Measurements from ENCODE around the gene ENDOG. TPM values are rescaled to one million over a fixed set of nuclear protein-coding genes. Genes with fewer than 3 reads are reported as not detected.

Gene ENDOG
- total RNA-seq, 1 experiment from 2014 or later, result 16.7 TPM

GRCh38 chr9:128809036-128809599 is 9.2 kb upstream of the ENDOG start:
- H3K27me3 Mint-ChIP-seq (ENCODE audit: low read depth), result no peaks in the 10 kb centered on the region
- H3K27ac ChIP-seq (ENCODE audit: insufficient read length, low read depth, low read length), result no peak overlapping the region
- H3K79me2 ChIP-seq (ENCODE audit: insufficient read depth, low read length), result no peaks in the 10 kb centered on the region
- no peak overlapping the region for H3K27ac Mint-ChIP-seq
- TF ChIP-seq CTCF (conservative IDR thresholded peaks at IDR 0.05), result no peak
- H4K5ac ChIP-seq (ENCODE audit: insufficient read length, low read depth, low read length), result no peak overlapping the region
- H2BK20ac ChIP-seq (ENCODE audit: low read depth, low read length, poor library complexity, severe bottlenecking), result no peak overlapping the region
- no peaks in the 10 kb centered on the region for H3K79me1 ChIP-seq (ENCODE audit: insufficient read depth, low read depth, low read length, poor library complexity, severe bottlenecking)
- no peak overlapping the region for H3K4ac ChIP-seq (ENCODE audit: low read depth, low read length)
- H2BK120ac ChIP-seq (ENCODE audit: low read depth, low read length, poor library complexity, severe bottlenecking), result no peak overlapping the region
- H4K91ac ChIP-seq (ENCODE audit: insufficient read length, low read depth, low read length), result no peak overlapping the region
- no peak overlapping the region for H3K23ac ChIP-seq (ENCODE audit: insufficient read length, low read depth, low read length)
- H3K14ac ChIP-seq (ENCODE audit: insufficient read depth, low read length), result no peak overlapping the region; the same call in 1 of the 2 replicates
- H2BK5ac ChIP-seq (ENCODE audit: insufficient read length, low read length), result no peak overlapping the region
- H3K4me2 ChIP-seq (ENCODE audit: insufficient read depth, insufficient read length, low read length), result no peak overlapping the region
- no peak overlapping the region for H3K4me3 Mint-ChIP-seq
- H3K23me2 ChIP-seq (ENCODE audit: insufficient read length, low read depth, low read length, poor library complexity, severe bottlenecking), result no peaks in the 10 kb centered on the region
- DNase-seq, result no peak
- no peaks in the 10 kb centered on the region for H4K20me1 ChIP-seq (ENCODE audit: control insufficient read depth, insufficient read depth, insufficient read length)
- no peak overlapping the region for H3K9ac ChIP-seq (ENCODE audit: extremely low read depth, insufficient read length, low read length)
- no peak overlapping the region for H3K18ac ChIP-seq (ENCODE audit: insufficient read length, low read depth, low read length)
- H4K8ac ChIP-seq (replicated peaks; ENCODE audit: insufficient read length, low read depth, low read length), result no peak overlapping the region
- H2AFZ ChIP-seq (ENCODE audit: low read length), result no peak overlapping the region
- H3K36me3 Mint-ChIP-seq (ENCODE audit: insufficient read depth in 1 of 3, low read depth in 3 of 3), result peaks cover 2 to 24% (median 21%) of the 10 kb centered on the region in 3 experiments; a peak in 5 of 7 replicates
- no peak overlapping the region for H2AK5ac ChIP-seq (ENCODE audit: insufficient read length, low read length)
- H3K4me1 ChIP-seq (ENCODE audit: insufficient read depth, low read length), result no peaks in the 10 kb centered on the region
- no CpG with 5 or more reads among the region's 12 CpGs for WGBS (ENCODE audit: extremely low coverage, insufficient read length, low lambda C conversion rate)
- no peak overlapping the region for H3T11ph ChIP-seq (ENCODE audit: low read length)
- H3K9me3 ChIP-seq (ENCODE audit: control insufficient read depth, low read depth, low read length), result no peaks in the 10 kb centered on the region
- H3K56ac ChIP-seq (ENCODE audit: insufficient read length, low read depth, low read length), result no peak overlapping the region
- no peaks in the 10 kb centered on the region for H3K9me3 Mint-ChIP-seq
- H3K27me3 ChIP-seq (ENCODE audit: insufficient read depth, low read length), result no peaks in the 10 kb centered on the region
- H3K4me1 Mint-ChIP-seq, result no peaks in the 10 kb centered on the region
- H2BK15ac ChIP-seq (ENCODE audit: low read depth, low read length), result no peak overlapping the region
- H2BK12ac ChIP-seq (ENCODE audit: insufficient read length, low read depth, low read length), result no peak overlapping the region

Measured in H9 (cell line).